ENCODE results near the gene DPYSL4. TPM values are rescaled to one million over a fixed set of nuclear protein-coding genes. Genes with fewer than 3 reads are reported as not detected.

DPYSL4 gene
- total RNA-seq, 4 donors from 2014 or later: 0.27 TPM; not detected in 3

GRCh38 chr10:132174237-132174636 is 12.5 kb upstream of the DPYSL4 start:
- no peaks in the 10 kb centered on the region for H3K27me3 ChIP-seq
- H3K9me3 ChIP-seq: no peaks in the 10 kb centered on the region
- no peak for DNase-seq
- TF ChIP-seq POLR2A (IDR thresholded peaks at IDR 0.05) (no peak), CTCF (IDR thresholded peaks at IDR 0.05) (no peak)
- no peaks in the 10 kb centered on the region for H3K4me1 ChIP-seq
- H3K4me3 ChIP-seq: no peak overlapping the region
- no peaks in the 10 kb centered on the region for H3K36me3 ChIP-seq
- no peak overlapping the region for H3K27ac ChIP-seq

DNA sequence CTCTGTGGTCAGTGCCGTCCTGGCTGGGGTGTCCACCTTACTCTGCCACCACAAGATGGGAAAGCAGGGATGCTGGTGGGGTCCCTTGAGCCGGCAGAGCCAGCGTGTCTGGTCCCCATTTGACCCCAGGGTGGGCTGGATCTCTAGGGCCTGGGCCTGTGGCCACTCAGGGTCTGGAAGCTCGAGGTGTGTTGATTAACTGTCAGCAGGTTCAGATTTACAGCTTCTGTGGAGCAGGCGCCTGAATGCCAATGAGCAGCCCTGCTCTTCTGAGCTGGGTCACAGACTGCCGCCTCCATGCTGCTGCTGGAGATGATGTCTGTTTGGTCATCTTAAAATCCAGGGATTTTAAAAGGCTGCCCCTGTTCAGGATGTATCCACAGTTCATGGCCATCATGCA is 11.3 kb upstream of the DPYSL4 start:
- H3K27me3 ChIP-seq: no peaks in the 10 kb centered on the region
- H3K36me3 ChIP-seq: no peaks in the 10 kb centered on the region
- H3K4me1 ChIP-seq: no peaks in the 10 kb centered on the region
- no peak for DNase-seq
- no peak overlapping the region for H3K4me3 ChIP-seq
- H3K9me3 ChIP-seq: no peaks in the 10 kb centered on the region
- TF ChIP-seq CTCF (IDR thresholded peaks at IDR 0.05) (no peak), POLR2A (IDR thresholded peaks at IDR 0.05) (no peak)
- H3K27ac ChIP-seq: no peak overlapping the region

DNA sequence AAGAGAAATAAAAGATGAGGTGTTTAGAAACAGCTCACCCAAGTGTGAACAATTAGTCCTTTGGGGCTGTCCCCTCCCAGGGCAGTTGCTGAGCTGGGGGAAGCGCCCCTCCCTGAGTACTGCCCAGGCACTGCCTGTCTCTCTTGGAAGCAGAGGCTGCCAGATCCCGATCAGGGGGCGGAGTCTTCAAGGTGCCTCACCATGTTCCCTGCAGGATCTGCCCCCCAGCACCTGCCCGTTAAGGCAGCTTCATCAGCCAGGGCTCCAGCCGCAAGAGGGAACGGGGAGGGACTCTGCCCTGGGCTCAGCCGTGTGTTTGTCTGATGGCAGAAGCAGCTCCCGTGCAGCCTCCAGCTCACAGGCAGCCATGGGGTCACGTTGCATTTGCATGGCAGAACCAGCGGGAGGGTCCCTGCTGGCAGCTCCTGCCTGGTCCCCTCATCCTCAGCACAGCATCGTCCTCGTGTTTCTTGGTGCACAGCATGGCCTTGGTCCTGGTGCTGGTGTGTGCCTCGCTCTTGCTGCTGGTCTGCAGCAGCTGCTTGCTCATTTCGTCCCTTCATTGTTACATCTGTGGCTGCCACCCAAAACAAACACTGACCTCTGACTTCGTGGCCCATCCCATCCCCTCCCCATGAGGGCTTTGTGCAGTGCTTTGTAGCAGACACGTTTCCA is 10.7 kb upstream of the DPYSL4 start:
- Histone ChIP-seq H3K4me3 (no peak overlapping the region), H3K27me3 (no peaks in the 10 kb centered on the region), H3K27ac (no peak overlapping the region), H3K9me3 (no peaks in the 10 kb centered on the region), H3K4me1 (no peaks in the 10 kb centered on the region), H3K36me3 (no peaks in the 10 kb centered on the region)
- no peak for TF ChIP-seq POLR2A (IDR thresholded peaks at IDR 0.05)
- no peak for TF ChIP-seq CTCF (IDR thresholded peaks at IDR 0.05)
- DNase-seq: no peak

- Histone ChIP-seq H3K4me3 (no peak overlapping the region), H3K4me1 (no peaks in the 10 kb centered on the region), H3K36me3 (no peaks in the 10 kb centered on the region), H3K9me3 (no peaks in the 10 kb centered on the region), H3K27ac (no peak overlapping the region), H3K27me3 (no peaks in the 10 kb centered on the region)
- DNase-seq: no peak
- TF ChIP-seq POLR2A (IDR thresholded peaks at IDR 0.05) (no peak), CTCF (IDR thresholded peaks at IDR 0.05) (no peak)
Measured at GRCh38 chr10:132176623-132177500, 9.9 kb upstream of the DPYSL4 start.

GRCh38 chr10:132178046-132178445 is 8.7 kb upstream of the DPYSL4 start:
- TF ChIP-seq CTCF (IDR thresholded peaks at IDR 0.05) (no peak), POLR2A (IDR thresholded peaks at IDR 0.05) (no peak)
- Histone ChIP-seq H3K4me3 (no peak overlapping the region), H3K4me1 (no peaks in the 10 kb centered on the region), H3K27me3 (no peaks in the 10 kb centered on the region), H3K36me3 (no peaks in the 10 kb centered on the region), H3K27ac (no peak overlapping the region), H3K9me3 (no peaks in the 10 kb centered on the region)
- no peak for DNase-seq

Measured in Peyer's patch (tissue), 4 donors.